NCI-H345 treated with DMSO at 0.1 percent for 48 hours (cell line): ENCODE results near the gene DKK3.

Experiments used
- DNase-seq: peaks from one replicate; lab custom pipeline; 2025; ENCODE audit not compliant: unreplicated experiment; lab: John Stamatoyannopoulos, UW

DKK3 gene

GRCh38 chr11:12031856-12032544 is 23.6 kb upstream of the DKK3 start:
- DNase-seq: no peak

- DNase-seq: no peak
Observed at GRCh38 chr11:12029738-12030363, 21.4 kb upstream of the DKK3 start.

- no peak for DNase-seq
Observed at GRCh38 chr11:12029119-12029518, 20.7 kb upstream of the DKK3 start.

- DNase-seq: no peak
Observed at GRCh38 chr11:12028303-12028702, 19.9 kb upstream of the DKK3 start.

- DNase-seq: no peak
Observed at GRCh38 chr11:12026331-12027211, 18.1 kb upstream of the DKK3 start.

GRCh38 chr11:12024254-12024926 is 16.0 kb upstream of the DKK3 start:
- DNase-seq: no peak

GRCh38 chr11:12023015-12023414 is 14.6 kb upstream of the DKK3 start:
- no peak for DNase-seq

- DNase-seq: no peak
Observed at GRCh38 chr11:12020546-12020945, 12.1 kb upstream of the DKK3 start.

- DNase-seq: no peak
Observed at GRCh38 chr11:12019866-12020416, 11.5 kb upstream of the DKK3 start.

- no peak for DNase-seq
Observed at GRCh38 chr11:12019337-12019736, 10.9 kb upstream of the DKK3 start.

GRCh38 chr11:12017865-12018453 is 9.5 kb upstream of the DKK3 start:
- DNase-seq: no peak

- no peak for DNase-seq
Observed at GRCh38 chr11:12017243-12017678, 8.8 kb upstream of the DKK3 start.

- DNase-seq: no peak
Observed at GRCh38 chr11:12016246-12016645, 7.8 kb upstream of the DKK3 start.

GRCh38 chr11:12015486-12015885 is 7.1 kb upstream of the DKK3 start:
- DNase-seq: no peak

- DNase-seq: no peak
Observed at GRCh38 chr11:12013781-12014180, 5.4 kb upstream of the DKK3 start.

GRCh38 chr11:12009617-12010321 is 1.3 kb upstream of the DKK3 start:
- DNase-seq: no peak

GRCh38 chr11:12008790-12009616 is 577 bp upstream of the DKK3 start:
- no peak for DNase-seq

GRCh38 chr11:12007230-12007593 is 1.2 kb downstream of the DKK3 start:
- no peak for DNase-seq

GRCh38 chr11:12006552-12007229 is 1.7 kb downstream of the DKK3 start:
- DNase-seq: no peak
